HG03139 (cell line): ENCODE measurements around the gene RASGRP1.

Source experiments
- ATAC-seq: cut with Tn5 transposase; IDR thresholded peaks from one replicate; pipeline ENCODE4 v1.9.1; 2021; ENCODE audit not compliant: unreplicated experiment

The RASGRP1 gene

GRCh38 chr15:38538328-38539007 lies 26.1 kb downstream of the RASGRP1 start:
- no peak for ATAC-seq

GRCh38 chr15:38536201-38536676 lies 28.4 kb downstream of the RASGRP1 start:
- ATAC-seq = no peak

GRCh38 chr15:38535491-38536200 lies 29.0 kb downstream of the RASGRP1 start:
- ATAC-seq = no peak

GRCh38 chr15:38534691-38535090 lies 29.9 kb downstream of the RASGRP1 start:
- ATAC-seq = no peak

- no peak for ATAC-seq
These were observed 30.7 kb downstream of the RASGRP1 start for GRCh38 chr15:38533926-38534325.

GRCh38 chr15:38533416-38533915 lies 31.1 kb downstream of the RASGRP1 start:
- ATAC-seq = no peak

- no peak for ATAC-seq
These were observed 31.9 kb downstream of the RASGRP1 start for GRCh38 chr15:38532728-38533127.

- no peak for ATAC-seq
These were observed 33.1 kb downstream of the RASGRP1 start for GRCh38 chr15:38531509-38531908.

- no peak for ATAC-seq
These were observed 34.5 kb downstream of the RASGRP1 start for GRCh38 chr15:38530113-38530512.

GRCh38 chr15:38528294-38528693 lies 36.3 kb downstream of the RASGRP1 start:
- no peak for ATAC-seq

GRCh38 chr15:38526158-38526557 lies 38.5 kb downstream of the RASGRP1 start:
- ATAC-seq = no peak

- no peak for ATAC-seq
These were observed 39.1 kb downstream of the RASGRP1 start for GRCh38 chr15:38525489-38525888.

GRCh38 chr15:38524156-38524555 lies 40.5 kb downstream of the RASGRP1 start:
- ATAC-seq = no peak

GRCh38 chr15:38522922-38523321 lies 41.7 kb downstream of the RASGRP1 start:
- no peak for ATAC-seq

- no peak for ATAC-seq
These were observed 43.3 kb downstream of the RASGRP1 start for GRCh38 chr15:38521316-38521715.

GRCh38 chr15:38520035-38520434 lies 44.6 kb downstream of the RASGRP1 start:
- no peak for ATAC-seq

GRCh38 chr15:38518084-38518483 lies 46.5 kb downstream of the RASGRP1 start:
- ATAC-seq = no peak

- ATAC-seq = no peak
These were observed 47.2 kb downstream of the RASGRP1 start for GRCh38 chr15:38517312-38517975.

GRCh38 chr15:38516626-38517025 lies 48.0 kb downstream of the RASGRP1 start:
- no peak for ATAC-seq

GRCh38 chr15:38514601-38515000 lies 50.0 kb downstream of the RASGRP1 start:
- ATAC-seq = no peak

- no peak for ATAC-seq
These were observed 51.7 kb downstream of the RASGRP1 start for GRCh38 chr15:38512901-38513300.

- no peak for ATAC-seq
These were observed 55.5 kb downstream of the RASGRP1 start for GRCh38 chr15:38509152-38509551.
